ENCODE results near the gene AKR1D1.

The AKR1D1 gene

GRCh38 chr7:138151731-138152577, 75.7 kb downstream of the AKR1D1 start:
- no peak for DNase-seq (ENCODE audit: low read depth)
- TF ChIP-seq, protein P1, sequence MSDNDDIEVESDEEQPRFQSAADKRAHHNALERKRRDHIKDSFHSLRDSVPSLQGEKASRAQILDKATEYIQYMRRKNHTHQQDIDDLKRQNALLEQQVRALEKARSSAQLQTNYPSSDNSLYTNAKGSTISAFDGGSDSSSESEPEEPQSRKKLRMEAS (IDR thresholded peaks at IDR 0.05; ENCODE audit: low read depth, low read length), result no peak
- no peak for TF ChIP-seq MYC (IDR thresholded peaks at IDR 0.05; ENCODE audit: low read depth, low read length)
- no peak for TF ChIP-seq CTCF (IDR thresholded peaks at IDR 0.05; ENCODE audit: low read depth, low read length)
- no peak for TF ChIP-seq POLR2A (IDR thresholded peaks at IDR 0.05; ENCODE audit: extremely low read depth, insufficient read length)
- no peak overlapping the region for H3K4me3 ChIP-seq (ENCODE audit: low read depth, low read length)

DNA sequence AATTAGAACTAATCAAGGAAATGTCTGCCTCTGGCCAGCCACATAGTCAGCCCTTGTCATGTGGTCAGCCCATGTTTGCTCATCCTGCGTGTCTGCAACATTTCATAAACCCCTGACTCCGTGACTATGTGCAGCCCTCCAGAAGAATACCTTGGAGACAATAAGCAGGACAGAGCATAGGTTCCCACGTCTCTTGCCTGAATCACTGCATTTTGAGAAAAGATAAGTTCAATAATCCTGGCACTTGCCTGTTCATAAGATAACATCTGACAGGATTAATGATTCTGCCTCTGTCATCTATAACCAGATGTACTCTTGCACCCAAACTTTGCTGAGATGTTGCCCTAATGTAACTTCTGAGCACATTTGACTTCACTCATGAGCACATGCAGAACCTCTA, 78.4 kb downstream of the AKR1D1 start:
- DNase-seq (ENCODE audit: low read depth), result no peak
- no peak overlapping the region for H3K4me3 ChIP-seq (ENCODE audit: low read depth, low read length)
- no peak for TF ChIP-seq CTCF (IDR thresholded peaks at IDR 0.05; ENCODE audit: low read depth, low read length)
- no peak for TF ChIP-seq POLR2A (IDR thresholded peaks at IDR 0.05; ENCODE audit: extremely low read depth, insufficient read length)
- no peak for TF ChIP-seq MYC (IDR thresholded peaks at IDR 0.05; ENCODE audit: low read depth, low read length)

- TF ChIP-seq POLR2A (IDR thresholded peaks at IDR 0.05; ENCODE audit: extremely low read depth, insufficient read length), result no peak
- TF ChIP-seq MYC (IDR thresholded peaks at IDR 0.05; ENCODE audit: low read depth, low read length), result no peak
- TF ChIP-seq, protein P1 (IDR thresholded peaks at IDR 0.05; ENCODE audit: low read depth, low read length), result no peak
- TF ChIP-seq CTCF (IDR thresholded peaks at IDR 0.05; ENCODE audit: low read depth, low read length), result no peak
- no peak overlapping the region for H3K4me3 ChIP-seq (ENCODE audit: low read depth, low read length)
- DNase-seq (ENCODE audit: low read depth), result no peak
Observed at GRCh38 chr7:138157702-138158101, 81.4 kb downstream of the AKR1D1 start.

GRCh38 chr7:138158739-138159528, 82.7 kb downstream of the AKR1D1 start:
- no peak for DNase-seq (ENCODE audit: low read depth)
- TF ChIP-seq CTCF (IDR thresholded peaks at IDR 0.05; ENCODE audit: low read depth, low read length) (no peak), MYC (IDR thresholded peaks at IDR 0.05; ENCODE audit: low read depth, low read length) (no peak), POLR2A (IDR thresholded peaks at IDR 0.05; ENCODE audit: extremely low read depth, insufficient read length) (no peak)
- TF ChIP-seq, protein P1 (IDR thresholded peaks at IDR 0.05; ENCODE audit: low read depth, low read length), result no peak
- H3K4me3 ChIP-seq (ENCODE audit: low read depth, low read length), result no peak overlapping the region

DNA sequence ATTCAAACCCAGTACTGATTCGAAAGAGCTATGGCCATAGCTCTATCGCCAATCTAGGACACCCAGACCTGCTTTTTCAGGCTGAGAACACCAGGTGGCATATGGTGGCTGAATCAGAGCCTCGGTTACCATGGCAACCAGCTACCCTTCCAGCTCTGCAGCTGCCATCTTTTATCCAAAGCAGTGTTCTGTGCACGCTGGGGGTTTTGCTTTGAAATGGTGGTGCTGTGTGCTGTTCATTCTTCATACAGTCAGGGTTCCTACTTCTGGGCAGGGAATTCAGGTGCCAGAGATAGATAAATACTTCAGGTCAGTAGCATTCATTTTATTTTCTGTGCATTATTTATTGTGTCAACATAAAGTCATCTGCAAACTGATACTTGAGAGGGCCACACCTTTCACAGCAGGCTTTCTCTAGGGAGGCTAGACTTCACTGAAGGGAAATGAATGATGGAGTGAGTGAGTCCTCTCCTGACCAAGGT, 85.4 kb downstream of the AKR1D1 start:
- DNase-seq (ENCODE audit: low read depth), result peak; percentile 91
- no peak overlapping the region for H3K4me3 ChIP-seq (ENCODE audit: low read depth, low read length)
- TF ChIP-seq, protein P1 (IDR thresholded peaks at IDR 0.05; ENCODE audit: low read depth, low read length), result peak; percentile 63; the same call in 1 of the 2 replicates
- TF ChIP-seq POLR2A (IDR thresholded peaks at IDR 0.05; ENCODE audit: extremely low read depth, insufficient read length) (no peak), CTCF (IDR thresholded peaks at IDR 0.05; ENCODE audit: low read depth, low read length) (peak; percentile 84), MYC (IDR thresholded peaks at IDR 0.05; ENCODE audit: low read depth, low read length) (no peak)
